Uterus (tissue), 2 donors: ENCODE results near the gene MUC12.

Source experiments
- CTCF ChIP-seq, 4 experiments: fragments of 200-600 bp in 2 of 4; fragments of 450-650 bp in 2 of 4; sonication (generic) in 2 of 4; IDR thresholded peaks; one replicate each; pipeline ENCODE4 v1.5.1; 2016 to 2019; ENCODE audit warnings: antibody characterized with exemption in 4 of 4, mild to moderate bottlenecking in 2 of 4, moderate library complexity in 1 of 4
- POLR2A ChIP-seq, 2 donors: fragments of 450-650 bp; IDR thresholded peaks; one replicate each; pipeline ENCODE4 v1.6.1; 2016; ENCODE audit warnings: antibody characterized with exemption in 2 of 2, mild to moderate bottlenecking in 1 of 2, moderate library complexity in 1 of 2

DNA sequence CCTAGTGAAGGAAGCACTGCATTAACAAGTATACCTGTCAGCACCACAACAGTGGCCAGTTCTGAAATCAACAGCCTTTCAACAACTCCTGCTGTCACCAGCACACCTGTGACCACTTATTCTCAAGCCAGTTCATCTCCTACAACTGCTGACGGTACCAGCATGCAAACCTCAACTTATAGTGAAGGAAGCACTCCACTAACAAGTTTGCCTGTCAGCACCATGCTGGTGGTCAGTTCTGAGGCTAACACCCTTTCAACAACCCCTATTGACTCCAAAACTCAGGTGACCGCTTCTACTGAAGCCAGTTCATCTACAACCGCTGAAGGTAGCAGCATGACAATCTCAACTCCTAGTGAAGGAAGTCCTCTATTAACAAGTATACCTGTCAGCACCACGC lies 66.6 kb downstream of the MUC12 start:
- TF ChIP-seq CTCF (IDR thresholded peaks at IDR 0.05) (no peak), POLR2A (IDR thresholded peaks at IDR 0.05) (no peak)
